Measurements from ENCODE around the gene ZBTB32. TPM values are rescaled to one million over a fixed set of nuclear protein-coding genes. Genes with fewer than 3 reads are reported as not detected.

ZBTB32 gene
- total and polyA plus RNA-seq, 12 donors: 0.03 to 0.12 TPM; not detected in 10

- no peak for TF ChIP-seq CTCF (IDR thresholded peaks at IDR 0.05)
- H3K9me3 ChIP-seq: no peaks in the 10 kb centered on the region
- H3K36me3 ChIP-seq: peaks cover 0 to 36% (median 15%) of the 10 kb centered on the region in 9 donors
- no peak for DNase-seq
- 81 to 88% methylated on average over 9 of the region's 9 CpGs for WGBS, 2 donors
- peaks cover 0 to 64% (median 41%) of the 10 kb centered on the region in 9 donors for H3K4me1 ChIP-seq
- peak within 1 kb of the TSS in 7 of 10 donors; percentile 59 to 81 (median 69) for H3K4me3 ChIP-seq
- no peaks in the 10 kb centered on the region for H3K27me3 ChIP-seq
- ATAC-seq: no peak
- intact Hi-C loops (cut with DNase I): loop anchor here in 3 of 10 donors (5.0 to 10.0 kb wide), 2 partner anchors 190 to 193 kb away; partner anchors contain the start of gene LRFN3 (in 2 of the 3)
- peak within 1 kb of the TSS in 9 of 10 donors; percentile 41 to 95 (median 78) for H3K27ac ChIP-seq
Observed at GRCh38 chr19:35742121-35742724, 37.9 kb downstream of the ZBTB32 start, which contains the start of gene IGFLR1. Gene IGFLR1 (minus strand): TSS chr19:35742452. CDS start chr19:35741180, 1,272 bp downstream.

- 85 to 88% methylated on average over 19 of the region's 19 CpGs for whole genome bisulfite sequencing, 2 donors
- DNase-seq (no peak), ATAC-seq (no peak)
- peaks cover 0 to 19% (median 2%) of the 10 kb centered on the region in 9 donors for H3K36me3 ChIP-seq
- TF ChIP-seq CTCF (IDR thresholded peaks at IDR 0.05): no peak
- no peaks in the 10 kb centered on the region for H3K27me3 ChIP-seq
- intact Hi-C loops (cut with DNase I): loop anchor here in 5 of 10 donors (2.0 to 10.0 kb wide), 4 partner anchors 25 to 191 kb away; partner anchors contain the start of genes LRFN3 (in 2 of the 5) and KMT2B (in 1 of the 5)
- H3K4me1 ChIP-seq: peaks cover 3 to 75% (median 49%) of the 10 kb centered on the region in 9 donors
- H3K27ac ChIP-seq: peak overlapping the region in 4 of 10 donors; percentile 97 to 100 (median 100)
- H3K4me3 ChIP-seq: peak overlapping the region in 6 of 10 donors; percentile 69 to 94 (median 84)
- no peaks in the 10 kb centered on the region for H3K9me3 ChIP-seq
Observed at GRCh38 chr19:35743640-35744429, 39.5 kb downstream of the ZBTB32 start.

GRCh38 chr19:35744430-35745327, 40.3 kb downstream of the ZBTB32 start:
- ATAC-seq (peak; percentile 71 to 87 (median 79)), DNase-seq (peak; percentile 92 to 97)
- Histone ChIP-seq H3K4me1 (peaks cover 7 to 77% (median 53%) of the 10 kb centered on the region in 9 donors), H3K27me3 (no peaks in the 10 kb centered on the region), H3K9me3 (no peaks in the 10 kb centered on the region), H3K27ac (peak overlapping the region; percentile 97 to 100 (median 100)), H3K36me3 (peaks cover 0 to 12% (median 0%) of the 10 kb centered on the region in 9 donors), H3K4me3 (peak overlapping the region; percentile 69 to 97 (median 84))
- 8% methylated on average over 41 of the region's 41 CpGs for WGBS, 2 donors
- intact Hi-C loops (cut with DNase I): loop anchor here in 5 of 10 donors (2.0 to 10.0 kb wide), 4 partner anchors 26 to 190 kb away; partner anchors contain the start of genes LRFN3 (in 2 of the 5) and KMT2B (in 1 of the 5)
- peak in 7 of 9 donors; percentile 34 to 66 (median 44) for TF ChIP-seq CTCF (IDR thresholded peaks at IDR 0.05)
